HepG2 (cell line): ENCODE data around the gene BBOF1. TPM values are rescaled to one million over a fixed set of nuclear protein-coding genes. Genes with fewer than 3 reads are reported as not detected.

ENCODE experiments used
- ASH2L ChIP-seq: fragments of 300-600, 200-600 bp; sonication (generic); IDR thresholded peaks from 2 replicates; pipeline ENCODE4 v1.7.0; 2017; ENCODE audit warnings: low read depth, mild to moderate bottlenecking, moderate library complexity, mixed read lengths, low read length; ENCODE audit not compliant: insufficient read length
- DMTF1 ChIP-seq: sonication (generic); formaldehyde crosslinking; IDR thresholded peaks from 2 replicates; pipeline ENCODE4 v1.4.0; 2020; ENCODE audit warnings: mild to moderate bottlenecking, missing genetic modification reagents
- ELF3 ChIP-seq: IDR thresholded peaks from 2 replicates; pipeline ENCODE4 v1.6.1; 2016; ENCODE audit warnings: missing genetic modification reagents, missing compliant biosample characterization
- HMG20A ChIP-seq: IDR thresholded peaks from 2 replicates; pipeline ENCODE4 v1.6.1; 2016; ENCODE audit warnings: borderline replicate concordance
- IRF9 ChIP-seq: sonication (generic); formaldehyde crosslinking; IDR thresholded peaks from 2 replicates; pipeline ENCODE4 v1.8.0; 2022; ENCODE audit warnings: missing genetic modification reagents, mild to moderate bottlenecking, borderline replicate concordance
- KLF13 ChIP-seq: sonication (generic); formaldehyde crosslinking; IDR thresholded peaks from 2 replicates; pipeline ENCODE4 v1.4.0; 2020; ENCODE audit warnings: mild to moderate bottlenecking, missing genetic modification reagents
- MLXIP ChIP-seq: sonication (generic); formaldehyde crosslinking; IDR thresholded peaks from 2 replicates; pipeline ENCODE4 v1.9.0; 2021; ENCODE audit warnings: missing genetic modification reagents, borderline replicate concordance
- PBX3 ChIP-seq: sonication (generic); formaldehyde crosslinking; IDR thresholded peaks from 2 replicates; pipeline ENCODE4 v1.8.1; 2023; ENCODE audit warnings: missing genetic modification reagents, inconsistent platforms, borderline replicate concordance
- RFX1 ChIP-seq: fragments of 450-650 bp; IDR thresholded peaks from 2 replicates; pipeline ENCODE4 v1.6.1; 2017
- TFDP2 ChIP-seq: sonication (generic); formaldehyde crosslinking; IDR thresholded peaks from 2 replicates; pipeline ENCODE4 v1.4.0; 2020; ENCODE audit warnings: missing genetic modification reagents
- ZBTB14 ChIP-seq: sonication (generic); formaldehyde crosslinking; IDR thresholded peaks from 2 replicates; pipeline ENCODE4 v1.4.0; 2020; ENCODE audit warnings: missing genetic modification reagents
- ZNF101 ChIP-seq: sonication (generic); formaldehyde crosslinking; IDR thresholded peaks from 2 replicates; pipeline ENCODE4 v1.4.0; 2020; ENCODE audit warnings: mild to moderate bottlenecking, low read depth, missing genetic modification reagents, borderline replicate concordance
- ZNF274 ChIP-seq: sonication (generic); formaldehyde crosslinking; IDR thresholded peaks from 2 replicates; pipeline ENCODE4 v1.5.1; 2020; ENCODE audit warnings: mild to moderate bottlenecking, missing genetic modification reagents
- ZNF337 ChIP-seq: sonication (generic); formaldehyde crosslinking; IDR thresholded peaks from 2 replicates; pipeline ENCODE4 v1.5.1; 2020; ENCODE audit warnings: missing genetic modification reagents, low read depth, mild to moderate bottlenecking, borderline replicate concordance
- ZNF343 ChIP-seq: sonication (generic); formaldehyde crosslinking; IDR thresholded peaks from 2 replicates; pipeline ENCODE4 v1.4.0; 2020; ENCODE audit warnings: mild to moderate bottlenecking, missing genetic modification reagents
- ZNF605 ChIP-seq: sonication (generic); formaldehyde crosslinking; IDR thresholded peaks from 2 replicates; pipeline ENCODE4 v1.8.0; 2022; ENCODE audit warnings: mild to moderate bottlenecking, missing genetic modification reagents
- ZNF883 ChIP-seq: sonication (generic); formaldehyde crosslinking; IDR thresholded peaks from 2 replicates; pipeline ENCODE4 v1.5.1; 2020; ENCODE audit warnings: mild to moderate bottlenecking, missing genetic modification reagents; ENCODE audit errors: not compliant biosample characterization
- ZSCAN29 ChIP-seq: sonication (generic); formaldehyde crosslinking; conservative IDR thresholded peaks from 2 replicates; pipeline ENCODE4 v1.4.0; 2020; ENCODE audit warnings: mild to moderate bottlenecking, missing genetic modification reagents
- polyA plus RNA-seq, 8 experiments: library from polyadenylated mRNA; depleted of rRNA in 3 of 8; stranded (reverse) in 7 of 8; unstranded in 1 of 8; fragments of >200 nt; fragmentation: Illumina TruSeq in 4 of 8; extraction: Trizol in 4 of 8; gene quantifications; 2 replicates each; pipeline versions ENCODE4 v1.2.1 to v1.2.3, GENCODE V29; 2011 to 2016; ENCODE audit warnings: low read depth in 4 of 8, missing spikeins in 1 of 8, mixed read lengths in 1 of 8; ENCODE audit not compliant: insufficient read depth in 1 of 8
- total RNA-seq, 5 experiments: library from RNA; depleted of rRNA; stranded (reverse); fragments of >200 nt; fragmentation: Illumina TruSeq; extraction: Trizol; gene quantifications; 2 replicates each; pipeline ENCODE4 v1.2.3, GENCODE V29; 2016; ENCODE audit warnings: low read depth in 1 of 5

BBOF1 gene
- total and polyA plus RNA-seq, 2 of the 13 experiments (the other 11 are each of a cell fraction or from before 2014, with no cell fraction given) = 1.6 to 2.3 TPM

DNA sequence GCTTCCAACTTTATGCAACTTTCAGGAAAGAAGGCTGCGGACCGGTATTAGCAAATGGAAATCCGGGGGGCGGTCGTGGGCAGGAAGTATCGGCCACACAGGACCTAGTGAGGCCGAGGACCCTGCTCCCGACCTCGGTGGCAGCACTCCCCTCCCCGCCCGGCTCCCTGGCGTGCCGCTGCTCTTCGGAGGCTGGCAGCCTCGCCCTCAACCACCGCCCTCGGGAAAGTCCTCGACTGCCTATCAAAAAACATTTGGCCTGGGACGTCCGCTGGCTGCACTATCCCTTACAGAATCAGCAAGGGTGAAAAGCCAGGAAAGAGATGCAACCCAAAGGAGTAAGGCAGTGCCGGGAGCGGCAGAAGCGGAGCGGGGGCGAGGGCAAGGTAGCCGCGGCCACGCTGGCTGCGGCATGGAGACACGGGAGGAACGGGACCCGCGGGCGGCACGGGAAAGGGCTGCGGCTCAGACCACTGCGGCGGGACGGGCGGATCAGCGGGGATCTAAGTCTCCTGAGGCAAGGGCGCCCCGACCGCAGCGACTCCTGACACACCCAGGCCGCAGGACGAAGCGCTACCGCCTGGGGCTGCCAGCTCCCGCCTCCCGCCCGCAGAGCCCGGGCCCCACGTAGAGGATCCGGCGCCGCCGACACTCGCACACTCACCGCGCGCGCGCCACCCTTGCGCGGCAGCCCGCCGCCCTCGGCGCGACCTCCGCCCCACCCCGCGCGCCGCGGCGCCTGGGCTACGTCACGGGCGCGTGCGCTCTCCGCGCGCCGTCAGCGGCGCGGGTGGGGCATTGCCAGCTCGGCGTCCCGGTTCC lies at the start of gene BBOF1, which contains the start of gene ENTPD5 (continued):
- TF ChIP-seq MLXIP (CRISPR knock-in tag) (no peak), ZBTB14 (CRISPR knock-in tag) (peak; percentile 78), HMG20A (CRISPR knock-in tag) (no peak), RFX1 (no peak; the same call in 1 of the 2 replicates), ZNF101 (CRISPR knock-in tag) (no peak), TFDP2 (CRISPR knock-in tag) (peak; percentile 63; the same call in 1 of the 2 replicates), ELF3 (CRISPR knock-in tag) (no peak), ZNF274 (CRISPR knock-in tag) (peak; percentile 44; the same call in 1 of the 2 replicates), ZNF337 (CRISPR knock-in tag) (0 out of 2 replicates have a peak, but pooled peaks have one; percentile 26), ZNF343 (CRISPR knock-in tag) (no peak), IRF9 (CRISPR knock-in tag) (0 out of 2 replicates have a peak, but pooled peaks have one; percentile 47), ZNF605 (no peak), ZSCAN29 (no peak), ZNF883 (CRISPR knock-in tag) (peak; percentile 46), DMTF1 (CRISPR knock-in tag) (no peak), PBX3 (CRISPR knock-in tag) (no peak), KLF13 (CRISPR knock-in tag) (no peak), ASH2L (peak; percentile 80)
